SK-N-SH (cell line): ENCODE results near the gene TFB2M. TPM values are rescaled to one million over a fixed set of nuclear protein-coding genes. Genes with fewer than 3 reads are reported as not detected.

Experiments used
- CTCF ChIA-PET: fragments of 300-600, 350-600 bp; formaldehyde crosslinking; extraction: SDS; loops from one replicate; lab custom pipeline; 2021; lab: Yijun Ruan, JAX
- POLR2A ChIA-PET: fragments of 350-600 bp; sonication (Branson Sonifier 250); formaldehyde crosslinking; extraction: SDS; loops from one replicate; lab custom pipeline; 2020; ENCODE audit warnings: antibody characterized with exemption, inconsistent platforms; lab: Yijun Ruan, JAX
- DNase-seq: peaks from one replicate; pipeline ENCODE4 v3.0.0; 2012
- H2AFZ ChIP-seq: fragments of 200-600 bp; sonication (generic); 2 replicates; pipeline ENCODE4 v1.8.1; 2016; ENCODE audit warnings: antibody characterized with exemption, mild to moderate bottlenecking, low read depth
- H3F3A ChIP-seq: fragments of 200-600 bp; sonication (generic); replicated peaks from 2 replicates; pipeline ENCODE3; 2016; ENCODE audit warnings: antibody characterized with exemption, mild to moderate bottlenecking; ENCODE audit not compliant: insufficient read depth
- H3K27ac ChIP-seq, 2 experiments: fragments of 200-500 bp in 1 of 2; fragments of 200-600 bp in 1 of 2; sonication (Bioruptor generic) in 1 of 2; sonication (generic), shearing (Covaris generic) in 1 of 2; 2 replicates each; pipeline versions ENCODE4 v1.5.1 to v1.6.1; 2014 to 2016; ENCODE audit warnings: low read depth in 2 of 2, inconsistent platforms in 1 of 2, low read length in 1 of 2, mild to moderate bottlenecking in 1 of 2, mixed read lengths in 1 of 2
- H3K27me3 ChIP-seq: fragments of 200-600 bp; sonication (generic), shearing (Covaris generic); 2 replicates; pipeline ENCODE4 v1.6.1; 2016; ENCODE audit warnings: mixed run types; ENCODE audit not compliant: insufficient read depth
- H3K36me3 ChIP-seq, 2 experiments: fragments of 200-500 bp in 1 of 2; fragments of 200-600 bp in 1 of 2; sonication (Bioruptor generic) in 1 of 2; sonication (generic) in 1 of 2; replicated peaks in 1 of 2; 2 replicates each; pipeline versions ENCODE3 to v1.5.1; 2014 to 2016; ENCODE audit warnings: low read length in 1 of 2, mild to moderate bottlenecking in 1 of 2; ENCODE audit not compliant: insufficient read depth in 2 of 2, control insufficient read depth in 1 of 2
- H3K4me1 ChIP-seq, 2 experiments: fragments of 200-500 bp in 1 of 2; fragments of 200-600 bp in 1 of 2; sonication (Bioruptor generic) in 1 of 2; sonication (generic), shearing (Covaris generic) in 1 of 2; 2 replicates each; pipeline versions ENCODE4 v1.5.1 to v1.6.1; 2014 to 2016; ENCODE audit warnings: low read depth in 1 of 2, low read length in 1 of 2, mixed run types in 1 of 2; ENCODE audit not compliant: insufficient read depth in 2 of 2, control insufficient read depth in 1 of 2
- H3K4me2 ChIP-seq: fragments of 200-600 bp; sonication (generic), shearing (Covaris generic); 2 replicates; pipeline ENCODE4 v1.6.1; 2017; ENCODE audit warnings: mixed run types
- H3K4me3 ChIP-seq, 2 experiments: fragments of 200-500 bp in 1 of 2; fragments of 200-600 bp in 1 of 2; sonication (Bioruptor generic) in 1 of 2; sonication (generic), shearing (Covaris generic) in 1 of 2; 2 replicates each; pipeline versions ENCODE4 v1.5.1 to v1.8.1; 2014 to 2016; ENCODE audit warnings: low read depth in 2 of 2, inconsistent platforms in 1 of 2, low read length in 1 of 2, mild to moderate bottlenecking in 1 of 2, mixed read lengths in 1 of 2, moderate library complexity in 1 of 2
- H3K79me2 ChIP-seq: fragments of 200-600 bp; sonication (generic); 2 replicates; pipeline ENCODE4 v1.8.1; 2017; ENCODE audit warnings: mild to moderate bottlenecking; ENCODE audit not compliant: insufficient read depth
- H3K9ac ChIP-seq: fragments of 200-600 bp; sonication (generic); 2 replicates; pipeline ENCODE4 v1.6.1; 2017; ENCODE audit warnings: mixed run types
- H3K9me2 ChIP-seq: fragments of 200-600 bp; sonication (generic); 2 replicates; pipeline ENCODE4 v1.6.1; 2017; ENCODE audit warnings: mixed run types
- H3K9me3 ChIP-seq: fragments of 200-600 bp; sonication (generic); 2 replicates; pipeline ENCODE4 v1.6.1; 2017; ENCODE audit warnings: mixed run types, mild to moderate bottlenecking, moderate library complexity
- H4K20me1 ChIP-seq: fragments of 200-600 bp; sonication (generic); 2 replicates; pipeline ENCODE4 v1.6.1; 2017; ENCODE audit warnings: mild to moderate bottlenecking, mixed run types; ENCODE audit not compliant: insufficient read depth
- CHD2 ChIP-seq: fragments of 150-350 bp; IDR thresholded peaks from 2 replicates; pipeline ENCODE4 v1.6.1; 2018; ENCODE audit warnings: low read length; ENCODE audit not compliant: partially characterized antibody
- ELF1 ChIP-seq: IDR thresholded peaks from 2 replicates; pipeline ENCODE4 v1.4.0; 2012
- EP300 ChIP-seq, 2 experiments: IDR thresholded peaks; 2 replicates each; pipeline versions ENCODE4 v1.4.0 to v1.6.1; 2012; ENCODE audit warnings: borderline replicate concordance in 1 of 2, low read depth in 1 of 2, low read length in 1 of 2
- FOSL2 ChIP-seq: IDR thresholded peaks from 2 replicates; pipeline ENCODE4 v1.4.0; 2012; ENCODE audit warnings: low read depth, mild to moderate bottlenecking, moderate library complexity, borderline replicate concordance
- FOXM1 ChIP-seq: IDR thresholded peaks from 2 replicates; pipeline ENCODE4 v1.4.0; 2012; ENCODE audit warnings: low read depth, mild to moderate bottlenecking
- GABPA ChIP-seq: IDR thresholded peaks from 2 replicates; pipeline ENCODE4 v1.4.0; 2012; ENCODE audit warnings: low read depth, mild to moderate bottlenecking
- MXI1 ChIP-seq: IDR thresholded peaks from 2 replicates; pipeline ENCODE4 v1.6.1; 2012; ENCODE audit warnings: mild to moderate bottlenecking, low read depth, low read length, improper control_type of control experiment
- NFIC ChIP-seq: IDR thresholded peaks from 2 replicates; pipeline ENCODE4 v1.4.0; 2012; ENCODE audit warnings: borderline replicate concordance
- NRF1 ChIP-seq: IDR thresholded peaks from 2 replicates; pipeline ENCODE4 v1.6.1; 2012; ENCODE audit warnings: low read depth, mild to moderate bottlenecking, low read length
- RCOR1 ChIP-seq: fragments of 150-350 bp; IDR thresholded peaks from 2 replicates; pipeline ENCODE4 v1.6.1; 2017; ENCODE audit warnings: antibody characterized with exemption, low read length
- WGBS: methylation state at CpG from one replicate; pipeline ENCODE4 v1.1.6; 2017; ENCODE audit warnings: low lambda C conversion rate; 5-methylcytosine and 5-hydroxymethylcytosine counted together
- polyA plus RNA-seq, 3 experiments: library from polyadenylated mRNA; depleted of rRNA; stranded (reverse); fragments of >200 nt; gene quantifications; 2 replicates each; pipeline ENCODE4 v1.2.3, GENCODE V29; 2012
- TF ChIP-seq, protein P1 (sequence below): fragments of 150-350 bp; IDR thresholded peaks from 2 replicates; pipeline ENCODE4 v1.6.1; 2017; ENCODE audit warnings: antibody characterized with exemption, low read length, low read depth, borderline replicate concordance
- TF ChIP-seq, protein P2 (sequence below): IDR thresholded peaks from 2 replicates; pipeline ENCODE4 v1.4.0; 2012; ENCODE audit warnings: low read depth
- TF ChIP-seq, protein P3 (sequence below): fragments of 200-600 bp; sonication (generic); IDR thresholded peaks from 2 replicates; pipeline ENCODE4 v1.6.1; 2017; ENCODE audit warnings: antibody characterized with exemption, mild to moderate bottlenecking, moderate library complexity
- TF ChIP-seq, protein P4 (sequence below): IDR thresholded peaks from 2 replicates; pipeline ENCODE4 v1.6.1; 2012; ENCODE audit warnings: mild to moderate bottlenecking, low read depth, low read length, moderate library complexity

TFB2M gene
- polyA plus RNA-seq, 1 of the 3 experiments (the other 2 are of a cell fraction): 17.3 TPM

DNA sequence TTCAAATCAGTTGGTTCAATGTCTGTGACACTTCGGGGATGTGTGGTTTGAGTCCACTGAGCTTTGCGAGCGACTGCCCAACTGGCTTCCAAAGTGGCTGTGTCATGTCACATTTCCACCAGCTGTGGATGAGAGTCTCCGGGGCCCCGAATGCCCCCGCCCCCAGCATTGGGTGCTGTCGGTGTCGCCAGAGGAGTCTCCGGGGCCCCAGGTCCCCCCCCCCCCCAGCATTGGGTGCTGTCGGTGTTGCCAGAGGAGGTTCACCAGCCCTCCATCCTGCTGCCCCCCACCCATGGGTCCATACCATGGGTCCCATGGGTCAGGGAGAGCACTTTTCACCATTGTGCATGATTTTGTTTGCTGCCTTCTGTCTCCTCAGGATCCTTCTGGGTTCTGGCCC, 49.9 kb downstream of the TFB2M start:
- H4K20me1 ChIP-seq: no peaks in the 10 kb centered on the region
- H3K9ac ChIP-seq: no peak overlapping the region
- DNase-seq: no peak
- H3K4me1 ChIP-seq: no peaks in the 10 kb centered on the region
- CTCF ChIA-PET: interaction anchor here (0.9 kb wide), 1 partner anchor 12 kb away, joined by 3 read pairs; no protein-coding TSS in a partner anchor
- H3K27ac ChIP-seq: no peak overlapping the region
- TF ChIP-seq NFIC (no peak), EP300 (IDR thresholded peaks at IDR 0.05; ENCODE audit: borderline replicate concordance in 1 of 2, low read depth in 1 of 2, low read length in 1 of 2) (no peak), FOSL2 (no peak), MXI1 (no peak), NRF1 (no peak), ELF1 (no peak), CHD2 (no peak), RCOR1 (no peak), FOXM1 (no peak), GABPA (no peak)
- TF ChIP-seq, protein P1, sequence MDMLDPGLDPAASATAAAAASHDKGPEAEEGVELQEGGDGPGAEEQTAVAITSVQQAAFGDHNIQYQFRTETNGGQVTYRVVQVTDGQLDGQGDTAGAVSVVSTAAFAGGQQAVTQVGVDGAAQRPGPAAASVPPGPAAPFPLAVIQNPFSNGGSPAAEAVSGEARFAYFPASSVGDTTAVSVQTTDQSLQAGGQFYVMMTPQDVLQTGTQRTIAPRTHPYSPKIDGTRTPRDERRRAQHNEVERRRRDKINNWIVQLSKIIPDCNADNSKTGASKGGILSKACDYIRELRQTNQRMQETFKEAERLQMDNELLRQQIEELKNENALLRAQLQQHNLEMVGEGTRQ: no peak
- TF ChIP-seq, protein P2, sequence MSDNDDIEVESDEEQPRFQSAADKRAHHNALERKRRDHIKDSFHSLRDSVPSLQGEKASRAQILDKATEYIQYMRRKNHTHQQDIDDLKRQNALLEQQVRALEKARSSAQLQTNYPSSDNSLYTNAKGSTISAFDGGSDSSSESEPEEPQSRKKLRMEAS: no peak
- TF ChIP-seq, protein P3, sequence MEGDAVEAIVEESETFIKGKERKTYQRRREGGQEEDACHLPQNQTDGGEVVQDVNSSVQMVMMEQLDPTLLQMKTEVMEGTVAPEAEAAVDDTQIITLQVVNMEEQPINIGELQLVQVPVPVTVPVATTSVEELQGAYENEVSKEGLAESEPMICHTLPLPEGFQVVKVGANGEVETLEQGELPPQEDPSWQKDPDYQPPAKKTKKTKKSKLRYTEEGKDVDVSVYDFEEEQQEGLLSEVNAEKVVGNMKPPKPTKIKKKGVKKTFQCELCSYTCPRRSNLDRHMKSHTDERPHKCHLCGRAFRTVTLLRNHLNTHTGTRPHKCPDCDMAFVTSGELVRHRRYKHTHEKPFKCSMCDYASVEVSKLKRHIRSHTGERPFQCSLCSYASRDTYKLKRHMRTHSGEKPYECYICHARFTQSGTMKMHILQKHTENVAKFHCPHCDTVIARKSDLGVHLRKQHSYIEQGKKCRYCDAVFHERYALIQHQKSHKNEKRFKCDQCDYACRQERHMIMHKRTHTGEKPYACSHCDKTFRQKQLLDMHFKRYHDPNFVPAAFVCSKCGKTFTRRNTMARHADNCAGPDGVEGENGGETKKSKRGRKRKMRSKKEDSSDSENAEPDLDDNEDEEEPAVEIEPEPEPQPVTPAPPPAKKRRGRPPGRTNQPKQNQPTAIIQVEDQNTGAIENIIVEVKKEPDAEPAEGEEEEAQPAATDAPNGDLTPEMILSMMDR: no peak
- TF ChIP-seq, protein P4, sequence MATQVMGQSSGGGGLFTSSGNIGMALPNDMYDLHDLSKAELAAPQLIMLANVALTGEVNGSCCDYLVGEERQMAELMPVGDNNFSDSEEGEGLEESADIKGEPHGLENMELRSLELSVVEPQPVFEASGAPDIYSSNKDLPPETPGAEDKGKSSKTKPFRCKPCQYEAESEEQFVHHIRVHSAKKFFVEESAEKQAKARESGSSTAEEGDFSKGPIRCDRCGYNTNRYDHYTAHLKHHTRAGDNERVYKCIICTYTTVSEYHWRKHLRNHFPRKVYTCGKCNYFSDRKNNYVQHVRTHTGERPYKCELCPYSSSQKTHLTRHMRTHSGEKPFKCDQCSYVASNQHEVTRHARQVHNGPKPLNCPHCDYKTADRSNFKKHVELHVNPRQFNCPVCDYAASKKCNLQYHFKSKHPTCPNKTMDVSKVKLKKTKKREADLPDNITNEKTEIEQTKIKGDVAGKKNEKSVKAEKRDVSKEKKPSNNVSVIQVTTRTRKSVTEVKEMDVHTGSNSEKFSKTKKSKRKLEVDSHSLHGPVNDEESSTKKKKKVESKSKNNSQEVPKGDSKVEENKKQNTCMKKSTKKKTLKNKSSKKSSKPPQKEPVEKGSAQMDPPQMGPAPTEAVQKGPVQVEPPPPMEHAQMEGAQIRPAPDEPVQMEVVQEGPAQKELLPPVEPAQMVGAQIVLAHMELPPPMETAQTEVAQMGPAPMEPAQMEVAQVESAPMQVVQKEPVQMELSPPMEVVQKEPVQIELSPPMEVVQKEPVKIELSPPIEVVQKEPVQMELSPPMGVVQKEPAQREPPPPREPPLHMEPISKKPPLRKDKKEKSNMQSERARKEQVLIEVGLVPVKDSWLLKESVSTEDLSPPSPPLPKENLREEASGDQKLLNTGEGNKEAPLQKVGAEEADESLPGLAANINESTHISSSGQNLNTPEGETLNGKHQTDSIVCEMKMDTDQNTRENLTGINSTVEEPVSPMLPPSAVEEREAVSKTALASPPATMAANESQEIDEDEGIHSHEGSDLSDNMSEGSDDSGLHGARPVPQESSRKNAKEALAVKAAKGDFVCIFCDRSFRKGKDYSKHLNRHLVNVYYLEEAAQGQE: no peak
- no peaks in the 10 kb centered on the region for H3K27me3 ChIP-seq
- no peak overlapping the region for H2AFZ ChIP-seq
- no peaks in the 10 kb centered on the region for H3K36me3 ChIP-seq
- H3K9me3 ChIP-seq: no peaks in the 10 kb centered on the region; the same call in 1 of the 2 replicates
- H3K9me2 ChIP-seq: no peaks in the 10 kb centered on the region
- H3F3A ChIP-seq: no peaks in the 10 kb centered on the region
- POLR2A ChIA-PET: no interaction called here
- WGBS: 59% methylated on average over 8 of the region's 10 CpGs
- no peak overlapping the region for H3K4me2 ChIP-seq
- no peak overlapping the region for H3K4me3 ChIP-seq
- H3K79me2 ChIP-seq: no peaks in the 10 kb centered on the region
